ENCODE measurements around the gene FIBIN. TPM values are rescaled to one million over a fixed set of nuclear protein-coding genes. Genes with fewer than 3 reads are reported as not detected.
A peak's percentile ranks its signal among the peaks of the same experiment; 100 is the strongest.
"Not testable (repeated sequence)": the region's sequence is repeated elsewhere in the genome, so short reads cannot be mapped to it uniquely, and the experiment has no call there.

The FIBIN gene
- total RNA-seq, 8 experiments from 2014 or later: 0.22 to 86.0 (median 1.5) TPM

- Histone ChIP-seq H3K27ac (no peak overlapping the region), H3K4me1 (replicated peaks in 1 of 2) (no peaks in the 10 kb centered on the region), H3K4me3 (no peak overlapping the region)
- in situ Hi-C loops (cut with MboI; ENCODE audit: low pct_unique_long_range_greater_than_20kb in 2 of 9, low sequenced_read_pairs in 9 of 9, unreplicated experiment in 9 of 9): no loop called here
- no peak for ATAC-seq (replicated peaks in 6 of 8)
- 83 to 100% (median 96%) methylated on average over 1 to 3 of the region's 3 CpGs; no CpG with 5 or more reads in 2 of the 10 experiments for WGBS, 10 experiments
Observed at GRCh38 chr11:26987272-26987671, 6.6 kb upstream of the FIBIN start.

DNA sequence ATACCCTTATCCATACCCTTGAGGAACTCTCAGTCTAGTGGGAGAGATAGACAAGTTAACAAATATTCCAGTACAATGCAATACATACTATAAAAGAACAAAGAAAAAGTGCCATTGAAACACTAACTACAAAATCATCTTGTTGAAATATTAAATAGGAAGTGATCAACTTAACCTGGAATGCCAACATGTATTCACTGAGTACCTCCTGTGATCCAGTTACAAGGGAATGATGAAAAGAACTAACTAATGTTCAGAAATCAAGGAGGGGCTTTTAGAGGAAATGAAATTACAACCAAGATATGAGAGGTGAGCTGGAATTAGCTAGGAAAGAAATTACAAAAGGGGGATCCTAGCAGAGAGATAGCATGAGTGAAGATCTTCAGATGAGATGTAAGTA is 6.2 kb upstream of the FIBIN start:
- no peak for ATAC-seq (replicated peaks in 6 of 8)
- Histone ChIP-seq H3K4me1 (replicated peaks in 1 of 2) (no peaks in the 10 kb centered on the region), H3K4me3 (no peak overlapping the region), H3K27ac (no peak overlapping the region)
- in situ Hi-C loops (cut with MboI; ENCODE audit: low pct_unique_long_range_greater_than_20kb in 2 of 9, low sequenced_read_pairs in 9 of 9, unreplicated experiment in 9 of 9): no loop called here

DNA sequence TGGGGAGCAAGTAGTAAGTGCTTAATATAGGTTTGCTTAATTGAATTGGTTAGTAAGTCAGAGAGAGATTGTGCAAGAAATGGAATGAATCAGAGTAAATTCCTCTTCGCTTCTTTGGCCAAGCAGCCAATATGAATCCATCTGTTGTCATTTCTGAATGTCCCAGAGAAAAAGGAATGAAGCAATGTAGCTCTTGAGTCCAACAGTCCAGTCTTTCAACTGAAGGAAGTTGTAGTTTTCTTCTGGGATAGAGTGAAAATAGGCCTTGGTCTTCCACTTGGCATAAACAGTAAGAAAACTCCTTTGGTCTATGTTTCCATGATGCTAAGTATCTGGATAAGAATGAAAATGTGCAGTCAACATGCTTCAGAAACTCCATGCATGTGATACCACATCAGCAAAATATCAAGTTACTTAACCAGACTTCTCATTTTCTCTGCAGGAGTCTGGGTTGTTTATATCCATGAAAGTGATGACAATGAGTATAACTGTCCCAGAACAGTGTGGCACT is 1.8 kb upstream of the FIBIN start:
- H3K27ac ChIP-seq: no peak overlapping the region
- H3K4me1 ChIP-seq (replicated peaks in 1 of 2): no peaks in the 10 kb centered on the region
- ATAC-seq (replicated peaks in 6 of 8): peak in 2 of 8 experiments; percentile 28 to 38
- H3K4me3 ChIP-seq: no peak overlapping the region
- in situ Hi-C loops (cut with MboI; ENCODE audit: low pct_unique_long_range_greater_than_20kb in 2 of 9, low sequenced_read_pairs in 9 of 9, unreplicated experiment in 9 of 9): no loop called here
- WGBS, 10 experiments: 40 to 100% (median 76%) methylated on average over 1 of the region's 1 CpG; no CpG with 5 or more reads in 2 of the 10 experiments

GRCh38 chr11:26994631-26995095 is 751 bp downstream of the FIBIN start:
- 35 to 100% (median 90%) methylated on average over 1 to 11 of the region's 19 CpGs; no CpG with 5 or more reads in 3 of the 10 experiments for WGBS, 10 experiments
- in situ Hi-C loops (cut with MboI; ENCODE audit: low pct_unique_long_range_greater_than_20kb in 2 of 9, low sequenced_read_pairs in 9 of 9, unreplicated experiment in 9 of 9): no loop called here
- no peaks in the 10 kb centered on the region for H3K4me1 ChIP-seq (replicated peaks in 1 of 2)
- H3K4me3 ChIP-seq: peak overlapping the region in 1 of 5 donors; percentile 28
- H3K27ac ChIP-seq: no peak overlapping the region
- peak in 3 of 8 experiments; percentile 12 to 35 (median 22) for ATAC-seq (replicated peaks in 6 of 8)

- Histone ChIP-seq H3K4me1 (replicated peaks in 1 of 2) (no peaks in the 10 kb centered on the region), H3K4me3 (no peak overlapping the region), H3K27ac (no peak overlapping the region)
- ATAC-seq (replicated peaks in 6 of 8): no peak
- WGBS, 10 experiments: 0 to 100% (median 36%) methylated on average over 1 of the region's 1 CpG; no CpG with 5 or more reads in 3 of the 10 experiments
- in situ Hi-C loops (cut with MboI; ENCODE audit: low pct_unique_long_range_greater_than_20kb in 2 of 9, low sequenced_read_pairs in 9 of 9, unreplicated experiment in 9 of 9): no loop called here
Observed at GRCh38 chr11:26995701-26996460, 2.0 kb downstream of the FIBIN start.

GRCh38 chr11:26997378-26997777 is 3.5 kb downstream of the FIBIN start:
- in situ Hi-C loops (cut with MboI; ENCODE audit: low pct_unique_long_range_greater_than_20kb in 2 of 9, low sequenced_read_pairs in 9 of 9, unreplicated experiment in 9 of 9): no loop called here

GRCh38 chr11:27001136-27001730 is 7.3 kb downstream of the FIBIN start:
- in situ Hi-C loops (cut with MboI; ENCODE audit: low pct_unique_long_range_greater_than_20kb in 2 of 9, low sequenced_read_pairs in 9 of 9, unreplicated experiment in 9 of 9): loop anchor here in 1 of 9 experiments (25.0 kb wide), 1 partner anchor 239 kb away; no protein-coding TSS in a partner anchor

More at GRCh38 chr11:26997378-26997777, 3.5 kb downstream of the FIBIN start:
- no peak overlapping the region for H3K4me3 ChIP-seq
- 0 to 100% (median 67%) methylated on average over 1 to 2 of the region's 2 CpGs; no CpG with 5 or more reads in 3 of the 10 experiments for WGBS, 10 experiments
- no peak overlapping the region for H3K27ac ChIP-seq
- H3K4me1 ChIP-seq (replicated peaks in 1 of 2): no peaks in the 10 kb centered on the region
- no peak for ATAC-seq (replicated peaks in 6 of 8)

GRCh38 chr11:27002431-27002830 is 8.5 kb downstream of the FIBIN start:
- no peak for ATAC-seq (replicated peaks in 6 of 8)
- in situ Hi-C loops (cut with MboI; ENCODE audit: low pct_unique_long_range_greater_than_20kb in 2 of 9, low sequenced_read_pairs in 9 of 9, unreplicated experiment in 9 of 9): loop anchor here in 1 of 9 experiments (25.0 kb wide), 1 partner anchor 240 kb away; no protein-coding TSS in a partner anchor
- Histone ChIP-seq H3K27ac (no peak overlapping the region), H3K4me3 (no peak overlapping the region), H3K4me1 (replicated peaks in 1 of 2) (no peaks in the 10 kb centered on the region)
- 74 to 100% (median 83%) methylated on average over 1 to 3 of the region's 3 CpGs; no CpG with 5 or more reads in 3 of the 10 experiments for WGBS, 10 experiments

More at GRCh38 chr11:27001136-27001730, 7.3 kb downstream of the FIBIN start:
- not testable (repeated sequence) for H3K4me1 ChIP-seq (replicated peaks in 1 of 2); H3K27ac ChIP-seq; H3K4me3 ChIP-seq
- WGBS, 10 experiments: 0 to 100% (median 86%) methylated on average over 1 to 4 of the region's 4 CpGs; no CpG with 5 or more reads in 2 of the 10 experiments
- peak in 1 of 8 experiments; percentile 18 for ATAC-seq (replicated peaks in 6 of 8)

DNA sequence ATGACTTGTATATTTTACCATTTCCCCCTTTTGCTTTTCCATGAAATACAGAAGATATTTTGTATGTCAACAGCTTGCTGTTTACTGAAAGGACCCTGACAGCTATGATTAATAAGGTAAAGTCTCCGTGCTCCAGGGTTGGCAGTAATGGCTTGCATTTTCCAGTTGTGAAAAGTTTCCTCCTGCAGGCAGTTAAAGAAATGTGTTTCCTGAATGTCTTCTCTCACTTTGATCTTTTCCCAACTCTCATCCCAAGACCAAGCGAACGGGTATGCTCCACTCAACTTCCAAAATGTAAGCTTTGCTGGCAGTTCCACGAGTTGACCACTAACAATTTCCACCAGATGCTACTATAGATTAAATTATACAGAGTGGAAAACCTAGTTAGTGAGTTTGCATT is 8.9 kb downstream of the FIBIN start:
- Histone ChIP-seq H3K27ac (no peak overlapping the region), H3K4me1 (replicated peaks in 1 of 2) (no peaks in the 10 kb centered on the region), H3K4me3 (no peak overlapping the region)
- in situ Hi-C loops (cut with MboI; ENCODE audit: low pct_unique_long_range_greater_than_20kb in 2 of 9, low sequenced_read_pairs in 9 of 9, unreplicated experiment in 9 of 9): loop anchor here in 1 of 9 experiments (25.0 kb wide), 1 partner anchor 241 kb away; no protein-coding TSS in a partner anchor
- WGBS, 10 experiments: 53 to 78% (median 64%) methylated on average over 3 to 4 of the region's 4 CpGs; no CpG with 5 or more reads in 1 of the 10 experiments
- ATAC-seq (replicated peaks in 6 of 8): no peak

- no peak overlapping the region for H3K27ac ChIP-seq
- ATAC-seq (replicated peaks in 6 of 8): no peak
- in situ Hi-C loops (cut with MboI; ENCODE audit: low pct_unique_long_range_greater_than_20kb in 2 of 9, low sequenced_read_pairs in 9 of 9, unreplicated experiment in 9 of 9): loop anchor here in 1 of 9 experiments (25.0 kb wide), 1 partner anchor 242 kb away; no protein-coding TSS in a partner anchor
- no peak overlapping the region for H3K4me3 ChIP-seq
- H3K4me1 ChIP-seq (replicated peaks in 1 of 2): no peaks in the 10 kb centered on the region
- 80 to 100% (median 94%) methylated on average over 1 to 2 of the region's 2 CpGs; no CpG with 5 or more reads in 3 of the 10 experiments for WGBS, 10 experiments
Observed at GRCh38 chr11:27004103-27004502, 10.2 kb downstream of the FIBIN start.

GRCh38 chr11:27008811-27009535 is 15.1 kb downstream of the FIBIN start:
- in situ Hi-C loops (cut with MboI; ENCODE audit: low pct_unique_long_range_greater_than_20kb in 2 of 9, low sequenced_read_pairs in 9 of 9, unreplicated experiment in 9 of 9): loop anchor here in 1 of 9 experiments (25.0 kb wide), 1 partner anchor 247 kb away; no protein-coding TSS in a partner anchor
- no peak overlapping the region for H3K4me3 ChIP-seq
- peaks cover 17 to 19% of the 10 kb centered on the region in 2 donors for H3K4me1 ChIP-seq (replicated peaks in 1 of 2)
- no peak for ATAC-seq (replicated peaks in 6 of 8)
- H3K27ac ChIP-seq: no peak overlapping the region

- H3K4me1 ChIP-seq (replicated peaks in 1 of 2): peaks cover 17 to 19% of the 10 kb centered on the region in 2 donors
- in situ Hi-C loops (cut with MboI; ENCODE audit: low pct_unique_long_range_greater_than_20kb in 2 of 9, low sequenced_read_pairs in 9 of 9, unreplicated experiment in 9 of 9): loop anchor here in 1 of 9 experiments (25.0 kb wide), 1 partner anchor 249 kb away; no protein-coding TSS in a partner anchor
- H3K27ac ChIP-seq: peak overlapping the region in 1 of 2 donors; percentile 54
- WGBS, 10 experiments: 33 to 100% (median 63%) methylated on average over 1 to 4 of the region's 4 CpGs; no CpG with 5 or more reads in 3 of the 10 experiments
- no peak overlapping the region for H3K4me3 ChIP-seq
- peak in 5 of 8 experiments; percentile 39 to 73 (median 45) for ATAC-seq (replicated peaks in 6 of 8)
Observed at GRCh38 chr11:27011560-27012233, 17.8 kb downstream of the FIBIN start.
